ENCODE data around the gene SH3D21. TPM values are rescaled to one million over a fixed set of nuclear protein-coding genes. Genes with fewer than 3 reads are reported as not detected.
A peak's percentile ranks its signal among the peaks of the same experiment; 100 is the strongest.

The SH3D21 gene
- total RNA-seq, 4 donors from 2014 or later: 12.7 to 143 (median 15.9) TPM

DNA sequence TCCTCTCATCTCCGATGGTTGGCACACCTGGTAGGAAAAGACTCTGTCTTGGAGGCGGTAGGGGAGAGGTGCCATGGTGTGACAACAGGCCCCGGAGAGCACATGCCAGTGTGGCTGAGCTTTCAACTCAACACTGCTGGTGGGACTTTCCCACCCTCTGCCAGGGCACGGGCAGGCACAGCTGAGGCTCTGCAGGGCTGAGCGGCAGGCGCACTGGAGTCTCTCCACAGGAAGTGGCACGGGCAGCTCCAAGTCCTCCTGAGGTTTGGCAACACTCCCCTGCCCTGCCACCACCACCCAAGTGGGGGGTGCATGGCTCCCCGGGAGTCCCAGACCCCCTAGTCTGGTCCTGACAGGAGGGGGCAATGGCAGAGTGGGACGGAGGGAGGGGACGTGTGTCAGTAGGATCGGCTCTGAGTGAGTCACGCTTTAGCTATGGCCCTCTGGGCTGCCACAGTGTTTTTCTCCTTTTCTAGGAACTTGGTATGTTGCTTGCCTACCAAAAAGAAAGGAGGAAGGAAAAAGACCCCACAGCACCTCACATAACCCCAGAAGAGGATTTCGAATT lies 44.6 kb downstream of the SH3D21 start:
- no peak overlapping the region for H3K4me3 ChIP-seq
- intact Hi-C loops (cut with DNase I; ENCODE audit: low total_unique reads) (no loop called here), in situ Hi-C loops (cut with MboI; ENCODE audit: low pct_ligation_motif_present in 1 of 4, low pct_unique_long_range_greater_than_20kb in 1 of 4, low sequenced_read_pairs in 3 of 4) (no loop called here)
- H3K9me3 ChIP-seq: no peaks in the 10 kb centered on the region
- TF ChIP-seq POLR2AphosphoS5 (IDR thresholded peaks at IDR 0.05): no peak
- TF ChIP-seq POLR2A (IDR thresholded peaks at IDR 0.05): no peak
- no peak for TF ChIP-seq CTCF (IDR thresholded peaks at IDR 0.05)
- TF ChIP-seq EP300 (IDR thresholded peaks at IDR 0.05; ENCODE audit: low read depth): no peak
- H3K27me3 ChIP-seq: no peaks in the 10 kb centered on the region
- H3K27ac ChIP-seq: peak overlapping the region; percentile 57 to 75 (median 64)
- H3K36me3 ChIP-seq: peaks cover 0 to 35% (median 12%) of the 10 kb centered on the region in 4 donors
- peaks cover 4 to 31% (median 28%) of the 10 kb centered on the region in 4 donors for H3K4me1 ChIP-seq
- no peak for DNase-seq
- WGBS, 2 donors (ENCODE audit: low coverage in 1 of 2): 72% methylated on average over 13 of the region's 13 CpGs; no CpG with 5 or more reads in 1 of the 2 donors

- Histone ChIP-seq H3K27ac (peak overlapping the region; percentile 57 to 75 (median 64)), H3K4me1 (peaks cover 4 to 31% (median 28%) of the 10 kb centered on the region in 4 donors), H3K4me3 (no peak overlapping the region), H3K36me3 (peaks cover 0 to 34% (median 11%) of the 10 kb centered on the region in 4 donors), H3K27me3 (no peaks in the 10 kb centered on the region), H3K9me3 (no peaks in the 10 kb centered on the region)
- DNase-seq: no peak
- intact Hi-C loops (cut with DNase I; ENCODE audit: low total_unique reads) (no loop called here), in situ Hi-C loops (cut with MboI; ENCODE audit: low pct_ligation_motif_present in 1 of 4, low pct_unique_long_range_greater_than_20kb in 1 of 4, low sequenced_read_pairs in 3 of 4) (no loop called here)
- WGBS, 2 donors (ENCODE audit: low coverage in 1 of 2): 60 to 77% methylated on average over 1 to 14 of the region's 14 CpGs
- TF ChIP-seq POLR2A (IDR thresholded peaks at IDR 0.05): no peak
- no peak for TF ChIP-seq POLR2AphosphoS5 (IDR thresholded peaks at IDR 0.05)
- no peak for TF ChIP-seq CTCF (IDR thresholded peaks at IDR 0.05)
- TF ChIP-seq EP300 (IDR thresholded peaks at IDR 0.05; ENCODE audit: low read depth): no peak
These were observed 45.2 kb downstream of the SH3D21 start for GRCh38 chr1:36351227-36351977.

GRCh38 chr1:36352125-36352909 lies 46.1 kb downstream of the SH3D21 start:
- peak overlapping the region; percentile 57 to 75 (median 64) for H3K27ac ChIP-seq
- TF ChIP-seq POLR2AphosphoS5 (IDR thresholded peaks at IDR 0.05): no peak

GRCh38 chr1:36352910-36353878 lies 47.0 kb downstream of the SH3D21 start:
- TF ChIP-seq POLR2A (IDR thresholded peaks at IDR 0.05): no peak
- no peak for TF ChIP-seq CTCF (IDR thresholded peaks at IDR 0.05)
- TF ChIP-seq POLR2AphosphoS5 (IDR thresholded peaks at IDR 0.05): no peak
- TF ChIP-seq EP300 (IDR thresholded peaks at IDR 0.05; ENCODE audit: low read depth): no peak
- no peak for DNase-seq
- in situ Hi-C loops (cut with MboI; ENCODE audit: low pct_ligation_motif_present in 1 of 4, low pct_unique_long_range_greater_than_20kb in 1 of 4, low sequenced_read_pairs in 3 of 4) (no loop called here), intact Hi-C loops (cut with DNase I; ENCODE audit: low total_unique reads) (no loop called here)
- no peak overlapping the region for H3K4me3 ChIP-seq
- H3K4me1 ChIP-seq: peaks cover 4 to 31% (median 28%) of the 10 kb centered on the region in 4 donors
- no peaks in the 10 kb centered on the region for H3K27me3 ChIP-seq
- no peak overlapping the region for H3K27ac ChIP-seq
- WGBS, 2 donors (ENCODE audit: low coverage in 1 of 2): 86% methylated on average over 15 of the region's 15 CpGs; no CpG with 5 or more reads in 1 of the 2 donors
- H3K9me3 ChIP-seq: no peaks in the 10 kb centered on the region
- H3K36me3 ChIP-seq: peaks cover 0 to 24% (median 9%) of the 10 kb centered on the region in 4 donors

More at GRCh38 chr1:36352125-36352909, 46.1 kb downstream of the SH3D21 start:
- no peaks in the 10 kb centered on the region for H3K27me3 ChIP-seq
- H3K9me3 ChIP-seq: no peaks in the 10 kb centered on the region
- no peak overlapping the region for H3K4me3 ChIP-seq
- peaks cover 0 to 24% (median 6%) of the 10 kb centered on the region in 4 donors for H3K36me3 ChIP-seq
- WGBS, 2 donors (ENCODE audit: low coverage in 1 of 2): 87 to 93% methylated on average over 3 to 13 of the region's 13 CpGs
- intact Hi-C loops (cut with DNase I; ENCODE audit: low total_unique reads) (no loop called here), in situ Hi-C loops (cut with MboI; ENCODE audit: low pct_ligation_motif_present in 1 of 4, low pct_unique_long_range_greater_than_20kb in 1 of 4, low sequenced_read_pairs in 3 of 4) (no loop called here)
- no peak for DNase-seq
- H3K4me1 ChIP-seq: peaks cover 4 to 31% (median 28%) of the 10 kb centered on the region in 4 donors

Data from transverse colon (tissue), 4 donors.